ENCODE results near the gene CDK2AP2.
A peak's percentile ranks its signal among the peaks of the same experiment; 100 is the strongest.
"Not testable (repeated sequence)": the region's sequence is repeated elsewhere in the genome, so short reads cannot be mapped to it uniquely, and the experiment has no call there.

Gene CDK2AP2

DNA sequence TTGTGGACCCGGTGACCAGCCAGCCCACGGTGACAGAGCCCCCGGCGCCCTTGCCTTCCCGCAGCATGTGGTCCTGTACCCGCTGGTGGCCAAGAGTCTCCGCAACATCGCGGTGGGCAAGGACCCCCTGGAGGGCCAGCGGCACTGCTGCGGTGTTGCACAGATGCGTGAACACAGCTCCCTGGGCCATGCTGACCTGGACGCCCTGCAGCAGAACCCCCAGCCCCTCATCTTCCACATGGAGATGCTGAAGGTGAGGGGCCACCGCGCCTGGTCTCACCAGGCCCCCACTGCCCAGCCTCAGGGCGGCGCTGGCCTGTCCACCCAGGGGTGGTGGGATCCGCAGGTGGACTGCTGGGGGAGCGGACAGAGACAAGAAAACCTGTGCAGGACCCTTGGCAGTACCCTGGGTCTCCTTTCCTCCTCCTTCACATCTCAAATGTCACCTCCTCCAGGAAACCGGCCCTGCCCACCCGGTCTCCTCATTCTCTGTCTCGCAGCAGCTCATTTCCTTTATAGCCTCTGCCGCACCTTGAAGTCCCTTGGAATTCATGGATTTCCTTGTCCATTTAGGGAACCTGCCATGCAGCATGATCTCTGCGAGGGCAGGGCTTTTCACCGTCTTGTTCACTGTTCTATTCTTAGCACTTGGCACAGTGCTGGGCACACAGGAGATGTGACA is 18.6 kb downstream of the CDK2AP2 start:
- no peak for DNase-seq

DNA sequence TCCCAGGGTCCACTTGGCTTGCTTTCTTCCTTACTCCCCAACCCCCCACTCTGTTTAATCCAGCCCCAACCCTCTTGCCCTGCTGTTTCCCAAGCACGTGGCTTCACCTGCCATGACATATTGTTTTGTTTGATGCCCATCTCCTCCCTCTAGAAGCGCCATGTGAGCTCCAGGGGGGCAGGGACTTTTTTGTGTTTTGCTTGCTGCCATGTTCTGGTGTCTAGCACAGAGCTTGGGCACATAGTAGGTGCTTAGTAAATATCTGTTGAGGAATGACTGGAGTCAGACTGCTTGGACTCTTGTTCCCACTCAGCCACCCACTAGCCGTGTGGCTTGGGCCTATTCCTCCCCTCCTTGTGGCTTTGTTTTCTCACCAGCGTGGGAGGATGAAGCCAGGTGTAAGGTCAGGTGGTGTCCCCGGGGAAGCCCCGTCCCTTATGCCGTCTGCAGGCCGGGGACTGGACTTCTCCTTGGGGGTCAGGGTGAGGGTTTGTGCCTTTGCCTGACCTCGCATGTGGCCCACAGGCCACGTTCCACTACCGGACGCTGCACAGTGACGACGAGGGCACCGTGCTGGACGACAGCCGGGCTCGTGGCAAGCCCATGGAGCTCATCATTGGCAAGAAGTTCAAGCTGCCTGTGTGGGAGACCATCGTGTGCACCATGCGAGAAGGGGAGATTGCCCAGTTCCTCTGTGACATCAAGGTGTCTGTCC is 21.3 kb downstream of the CDK2AP2 start:
- no peak for DNase-seq

DNA sequence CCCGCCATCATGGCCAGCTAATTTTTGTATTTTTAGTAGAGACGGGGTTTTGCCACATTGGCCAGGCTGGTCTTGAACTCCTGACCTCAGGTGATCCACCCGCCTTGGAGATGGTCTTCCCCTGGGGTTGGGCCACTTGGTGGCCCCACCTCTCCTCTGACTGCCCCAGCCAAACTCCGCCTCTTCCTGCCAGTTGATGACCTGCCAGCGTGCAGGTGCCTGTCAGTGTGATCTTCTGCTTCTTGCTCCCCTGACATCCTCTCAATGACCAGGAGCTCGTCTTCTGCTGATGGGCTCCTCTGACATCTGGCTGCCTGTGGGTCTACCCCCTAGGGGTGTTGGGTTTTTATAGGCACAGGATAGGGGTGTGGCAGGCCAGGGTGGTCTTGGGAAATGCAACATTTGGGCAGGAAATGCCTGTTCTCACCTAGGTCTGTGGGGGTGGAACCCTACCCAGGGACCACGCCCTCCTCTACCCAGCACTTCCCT is 22.0 kb downstream of the CDK2AP2 start:
- not testable (repeated sequence) for DNase-seq

DNA sequence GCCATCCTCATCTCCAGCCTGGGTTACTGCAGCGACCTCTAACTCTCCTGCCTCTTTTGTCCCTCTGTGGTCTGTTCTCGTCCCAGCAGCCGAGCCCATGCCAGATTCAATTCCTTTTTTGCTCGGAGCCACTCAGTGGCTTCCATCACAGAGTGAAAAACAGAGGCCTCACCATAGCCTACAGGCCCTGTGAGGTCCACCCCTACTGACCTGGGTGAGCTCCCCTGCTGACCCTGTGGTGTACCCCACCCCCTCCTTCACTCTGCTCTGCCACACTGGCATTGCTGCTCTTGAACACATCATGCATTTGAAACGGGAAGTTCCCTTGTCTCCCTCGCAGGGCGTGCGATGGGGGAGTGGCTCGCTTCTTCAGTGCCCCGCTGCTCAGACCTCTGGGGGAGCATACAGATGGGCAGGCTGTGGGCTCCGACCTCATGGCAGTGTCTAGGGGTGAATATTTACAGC is 23.1 kb downstream of the CDK2AP2 start:
- no peak for DNase-seq

DNA sequence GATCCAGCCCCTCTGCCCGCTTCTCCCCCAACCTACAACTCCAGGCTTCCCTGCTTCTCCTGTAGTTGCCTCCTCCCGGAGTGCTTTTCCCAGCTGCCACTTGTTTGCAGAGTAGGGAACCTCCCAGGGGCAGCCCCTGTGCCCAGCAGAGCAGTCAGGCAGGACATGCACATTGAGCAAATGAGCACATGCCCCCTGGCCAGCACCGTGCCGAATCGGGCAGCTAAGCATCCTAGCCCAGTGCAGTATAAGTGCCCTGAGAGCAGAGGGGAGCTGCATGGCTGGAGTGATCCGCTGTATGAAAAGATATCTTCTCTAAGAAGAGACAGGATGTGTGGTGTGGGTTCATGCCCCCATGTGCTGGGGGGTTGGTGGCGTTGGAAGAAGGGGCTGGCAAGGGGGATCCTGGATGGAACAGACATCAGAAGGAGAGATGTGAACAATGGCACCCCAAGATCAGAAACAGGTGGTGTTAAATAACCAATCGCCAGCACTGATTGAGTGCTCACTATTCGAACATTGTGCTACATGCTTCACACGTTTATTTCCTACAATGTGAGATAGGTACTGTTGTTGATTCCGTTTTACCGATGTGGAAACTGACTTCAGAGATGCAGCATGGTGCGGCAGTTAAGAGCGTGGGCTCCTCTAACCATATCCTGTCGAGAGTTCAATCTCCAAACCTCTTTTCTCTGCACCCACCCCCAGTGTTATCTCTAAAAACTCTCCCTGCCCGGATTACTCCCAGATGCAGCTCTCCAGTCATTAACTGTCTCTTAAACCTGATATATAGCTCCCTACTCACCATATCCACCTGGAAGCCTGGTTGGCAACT is 23.9 kb downstream of the CDK2AP2 start:
- DNase-seq, result no peak

DNA sequence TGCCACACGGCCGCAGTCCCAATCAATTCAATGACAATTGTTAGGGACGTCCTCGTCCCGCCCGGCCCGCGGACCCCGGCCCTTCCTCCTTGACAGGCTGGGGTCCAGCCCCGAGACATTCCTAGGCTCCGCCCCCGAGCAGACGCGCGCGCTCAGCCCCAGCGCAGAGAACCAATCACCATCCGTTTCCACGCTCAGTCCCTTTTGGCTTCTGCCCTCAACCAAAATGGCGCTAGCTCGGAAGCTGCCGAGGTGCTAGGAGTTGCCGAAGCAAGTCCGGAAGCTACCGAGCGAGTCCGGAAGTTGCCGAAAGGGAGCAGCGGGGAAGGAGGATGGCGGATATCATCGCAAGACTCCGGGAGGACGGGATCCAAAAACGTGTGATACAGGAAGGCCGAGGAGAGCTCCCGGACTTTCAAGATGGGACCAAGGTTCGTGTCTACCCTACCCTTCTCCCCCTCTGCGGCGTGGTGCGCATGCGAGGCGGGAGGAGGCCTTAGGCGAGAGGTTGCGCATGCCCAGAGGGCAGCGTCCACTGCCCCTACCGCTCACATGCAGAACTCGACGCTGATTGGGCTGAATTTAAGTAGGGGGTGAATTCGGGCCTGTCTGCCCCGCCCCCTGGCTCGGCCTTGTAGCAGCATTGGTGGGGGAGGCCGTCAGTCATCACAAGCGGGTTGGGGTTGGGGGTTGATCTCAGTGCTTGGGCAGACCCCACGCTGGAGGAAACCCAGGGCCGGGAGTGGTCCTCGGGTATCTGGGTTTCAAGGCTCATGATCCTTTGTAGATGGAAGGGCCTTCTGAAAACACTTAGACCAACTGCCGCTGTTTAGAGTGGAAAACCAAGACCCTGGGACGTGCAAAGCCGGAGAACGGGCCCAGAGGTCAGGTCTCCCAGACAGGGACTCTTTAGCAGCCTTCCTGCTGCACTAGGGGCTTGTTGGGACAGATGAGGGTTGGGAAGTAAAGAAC is 24.8 kb downstream of the CDK2AP2 start, which contains the start of gene AIP:
Gene AIP (plus strand): TSS at position 200 of the 972 bp plus-strand sequence. CDS start 133 bp downstream, at position 333.
- peak; percentile 98 for DNase-seq

DNA sequence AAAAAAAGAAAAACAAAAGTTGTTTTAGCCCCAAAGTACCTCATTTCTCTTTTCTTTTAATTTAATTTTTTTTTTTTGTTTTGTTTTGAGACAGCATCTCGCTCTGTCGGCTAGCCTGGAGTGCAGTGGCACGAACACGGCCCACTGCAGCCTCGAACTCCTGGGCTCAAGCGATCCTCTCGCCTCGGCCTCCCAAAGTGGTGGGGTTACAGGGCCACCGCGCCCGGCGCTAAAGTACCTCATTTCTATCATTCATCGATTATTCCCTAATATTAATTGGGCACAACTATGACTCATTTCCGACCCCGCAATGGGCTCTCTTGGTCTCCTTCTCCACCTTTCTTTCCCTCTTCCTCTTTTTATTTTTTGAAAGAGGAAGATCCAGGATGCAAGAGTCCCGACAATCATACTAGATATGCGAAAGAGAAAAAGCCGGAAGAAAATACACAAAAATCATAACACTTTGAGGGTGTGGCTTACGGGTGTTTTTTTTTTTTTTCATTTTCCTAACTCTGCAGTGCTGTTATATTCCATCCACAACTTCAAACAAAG is 25.6 kb downstream of the CDK2AP2 start:
- no peak for DNase-seq

DNA sequence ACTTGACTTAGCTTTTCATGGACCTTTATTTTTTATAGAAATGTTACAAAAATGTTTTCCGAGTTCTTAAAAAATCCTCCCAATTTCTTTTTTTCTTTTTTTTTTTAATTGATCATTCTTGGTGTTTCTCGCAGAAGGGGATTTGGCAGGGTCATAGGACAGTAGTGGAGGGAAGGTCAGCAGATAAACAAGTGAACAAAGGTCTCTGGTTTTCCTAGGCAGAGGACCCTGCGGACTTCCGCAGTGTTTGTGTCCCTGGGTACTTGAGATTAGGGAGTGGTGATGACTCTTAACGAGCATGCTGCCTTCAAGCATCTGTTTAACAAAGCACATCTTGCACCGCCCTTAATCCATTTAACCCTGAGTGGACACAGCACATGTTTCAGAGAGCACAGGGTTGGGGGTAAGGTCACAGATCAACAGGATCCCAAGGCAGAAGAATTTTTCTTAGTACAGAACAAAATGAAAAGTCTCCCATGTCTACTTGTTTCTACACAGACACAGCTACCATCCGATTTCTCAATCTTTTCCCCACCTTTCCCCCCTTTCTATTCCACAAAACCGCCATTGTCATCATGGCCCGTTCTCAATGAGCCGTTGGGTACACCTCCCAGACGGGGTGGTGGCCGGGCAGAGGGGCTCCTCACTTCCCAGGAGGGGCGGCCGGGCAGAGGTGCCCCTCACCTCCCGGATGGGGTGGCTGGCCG is 30.5 kb downstream of the CDK2AP2 start:
- not testable (repeated sequence) for DNase-seq

DNA sequence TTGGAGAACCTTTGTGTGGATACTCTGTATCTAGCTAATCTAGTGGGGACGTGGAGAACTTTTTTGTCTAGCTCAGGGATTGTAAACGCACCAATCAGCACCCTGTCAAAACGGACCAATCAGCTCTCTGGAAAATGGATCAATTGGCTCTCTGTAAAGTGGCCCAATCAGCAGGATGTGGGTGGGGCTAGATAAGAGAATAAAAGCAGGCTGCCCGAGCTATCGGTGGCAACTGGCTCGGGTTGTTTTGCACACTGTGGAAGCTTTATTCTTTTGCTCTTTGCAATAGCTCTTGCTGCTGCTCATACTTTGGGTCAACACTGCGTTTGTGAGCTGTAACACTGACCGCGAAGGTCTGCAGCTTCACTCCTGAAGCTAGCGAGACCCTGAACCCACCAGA is 31.3 kb downstream of the CDK2AP2 start:
- DNase-seq, result not testable (repeated sequence)

DNA sequence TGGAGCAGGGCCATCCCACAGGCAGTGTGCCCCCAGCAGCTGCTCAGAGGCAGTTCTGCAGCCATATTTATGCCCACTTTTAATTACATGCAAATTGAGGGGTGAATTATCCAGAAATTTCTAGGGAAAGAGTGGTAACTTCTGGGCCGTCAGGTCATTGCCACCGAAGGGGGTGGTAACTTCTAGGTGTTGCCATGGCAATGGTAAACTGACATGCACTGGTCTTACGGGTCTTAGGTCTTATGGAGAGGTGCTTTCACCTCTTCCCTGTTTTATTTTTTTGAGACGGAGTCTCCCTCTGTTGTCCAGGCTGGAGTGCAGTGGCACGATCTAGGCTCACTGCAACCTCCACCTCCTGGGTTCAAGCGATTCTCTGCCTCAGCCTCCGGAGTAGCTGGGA is 35.1 kb downstream of the CDK2AP2 start:
- DNase-seq, result no peak

DNA sequence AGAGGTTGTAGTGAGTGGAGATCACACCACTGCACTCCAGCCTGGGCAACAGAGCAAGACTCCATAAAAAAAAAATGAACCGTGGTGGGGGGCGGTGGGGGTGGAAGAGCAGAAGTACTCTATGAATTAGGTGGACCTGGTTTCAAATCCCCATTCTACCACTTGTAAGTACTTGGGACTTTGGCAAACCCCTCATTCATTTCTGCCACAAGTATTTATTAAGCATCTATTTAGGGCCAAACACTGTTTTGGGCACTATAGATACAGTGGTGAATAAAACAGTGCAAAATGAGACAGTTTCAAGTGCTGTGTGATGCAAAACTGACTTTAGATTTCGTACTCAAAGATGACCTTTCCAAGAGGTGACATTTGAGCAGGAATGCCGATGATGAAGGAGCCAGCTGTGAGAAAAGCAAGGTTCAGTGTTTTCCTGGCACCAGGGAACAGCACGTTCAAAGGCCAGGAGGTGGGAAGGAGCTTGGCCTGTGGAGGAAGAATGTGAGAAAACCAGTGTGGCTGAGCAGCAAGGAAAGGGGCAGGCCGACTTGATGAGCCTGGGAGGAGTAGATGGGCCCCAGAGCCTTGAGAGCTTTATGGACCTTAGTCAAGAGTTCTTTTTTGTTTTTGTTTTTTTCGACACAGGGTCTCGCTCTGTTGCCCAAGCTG is 37.5 kb downstream of the CDK2AP2 start:
- no peak for DNase-seq

DNA sequence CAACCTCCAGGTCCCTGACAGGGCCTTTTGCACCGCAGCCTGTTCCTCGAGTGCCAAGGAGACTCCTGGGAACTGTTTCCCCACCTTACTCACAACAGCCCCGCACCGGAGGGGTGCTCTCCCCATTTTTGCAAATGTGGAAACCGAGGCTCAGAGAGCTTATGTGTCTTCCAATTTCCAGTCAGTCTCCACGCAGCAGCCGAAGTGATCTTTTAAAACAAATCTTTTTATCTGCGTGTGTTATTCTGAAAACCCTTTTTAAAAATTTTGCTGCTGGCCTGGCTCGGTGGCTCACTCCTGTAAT is 38.5 kb downstream of the CDK2AP2 start:
- no peak for DNase-seq

DNA sequence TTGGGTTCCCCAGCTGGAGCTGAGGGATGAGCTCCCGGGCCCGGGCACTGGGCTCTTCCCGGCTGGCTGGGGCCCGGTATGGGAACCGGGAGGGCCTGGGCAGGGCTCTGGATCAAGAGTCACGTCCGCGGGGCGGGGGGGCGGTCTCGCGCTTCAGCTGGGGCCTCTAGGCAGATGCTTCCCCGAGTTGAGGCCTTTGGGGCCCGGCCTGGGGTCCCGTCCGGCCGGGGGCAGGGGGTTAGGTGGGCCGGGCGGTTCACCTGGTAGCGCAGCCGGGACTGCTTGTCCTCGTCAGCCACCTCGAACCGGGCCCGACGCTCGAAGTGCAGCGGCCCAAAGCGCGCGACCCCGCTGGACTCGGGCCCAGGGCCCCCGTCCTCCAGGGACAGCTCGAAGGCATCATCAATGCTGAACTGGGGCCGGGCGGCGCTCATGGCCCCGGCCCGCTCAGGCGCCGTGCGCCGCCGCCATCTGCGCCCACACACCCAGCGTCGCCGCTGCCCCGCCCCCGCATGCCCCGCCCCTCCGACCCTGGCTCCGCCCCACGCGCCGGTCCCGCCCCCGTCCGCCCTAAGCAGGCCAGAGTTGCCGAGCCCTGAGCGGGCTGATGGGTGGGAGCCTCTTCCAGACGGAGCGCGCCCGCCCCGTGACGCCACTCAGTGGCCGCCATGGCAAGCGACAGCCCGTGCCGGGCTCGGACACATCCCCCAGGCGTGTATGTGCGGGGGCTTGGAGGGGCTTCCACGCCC is 39.0 kb downstream of the CDK2AP2 start, which contains the start of gene TMEM134:
Gene TMEM134 (minus strand): TSS at position 493 of the 749 bp plus-strand sequence. CDS start 59 bp downstream, at position 434.
- DNase-seq, result peak; percentile 68

DNA sequence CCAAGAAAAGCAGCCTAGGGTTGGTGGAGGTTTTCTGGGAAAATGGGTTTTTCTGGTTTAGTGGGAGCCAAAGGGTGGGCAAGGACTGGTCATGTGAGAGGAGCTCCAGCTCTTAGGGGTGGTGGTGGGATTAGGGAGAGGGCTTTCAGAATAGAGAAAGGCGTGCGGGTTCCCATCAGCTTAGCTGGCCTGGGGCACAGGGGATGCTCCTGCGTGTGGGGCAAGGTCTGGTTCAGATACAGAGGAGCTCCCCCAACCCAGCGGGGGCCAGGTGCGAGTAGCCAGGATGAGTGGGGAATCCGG is 39.6 kb downstream of the CDK2AP2 start:
- no peak for DNase-seq

DNA sequence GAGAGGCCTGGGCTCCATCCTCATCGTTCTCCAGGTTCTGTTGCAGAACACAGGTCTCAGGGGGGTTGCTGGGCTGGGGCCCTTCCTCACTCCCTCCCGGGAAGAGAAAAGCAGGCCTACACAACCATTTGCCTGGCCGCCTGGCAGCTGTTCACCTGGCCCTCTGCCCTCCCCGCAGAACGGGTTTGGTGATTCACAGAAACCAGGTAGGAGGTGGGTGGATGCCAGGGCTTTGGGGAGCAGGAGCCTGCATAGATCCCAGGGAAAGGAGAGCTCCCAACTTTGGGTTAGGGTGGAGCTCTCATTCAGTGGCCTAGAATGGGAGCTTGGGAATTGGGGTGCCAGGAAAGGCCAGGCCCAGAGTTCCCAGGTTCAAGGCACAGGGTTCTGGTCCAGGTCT is 39.9 kb downstream of the CDK2AP2 start:
- no peak for DNase-seq

DNA sequence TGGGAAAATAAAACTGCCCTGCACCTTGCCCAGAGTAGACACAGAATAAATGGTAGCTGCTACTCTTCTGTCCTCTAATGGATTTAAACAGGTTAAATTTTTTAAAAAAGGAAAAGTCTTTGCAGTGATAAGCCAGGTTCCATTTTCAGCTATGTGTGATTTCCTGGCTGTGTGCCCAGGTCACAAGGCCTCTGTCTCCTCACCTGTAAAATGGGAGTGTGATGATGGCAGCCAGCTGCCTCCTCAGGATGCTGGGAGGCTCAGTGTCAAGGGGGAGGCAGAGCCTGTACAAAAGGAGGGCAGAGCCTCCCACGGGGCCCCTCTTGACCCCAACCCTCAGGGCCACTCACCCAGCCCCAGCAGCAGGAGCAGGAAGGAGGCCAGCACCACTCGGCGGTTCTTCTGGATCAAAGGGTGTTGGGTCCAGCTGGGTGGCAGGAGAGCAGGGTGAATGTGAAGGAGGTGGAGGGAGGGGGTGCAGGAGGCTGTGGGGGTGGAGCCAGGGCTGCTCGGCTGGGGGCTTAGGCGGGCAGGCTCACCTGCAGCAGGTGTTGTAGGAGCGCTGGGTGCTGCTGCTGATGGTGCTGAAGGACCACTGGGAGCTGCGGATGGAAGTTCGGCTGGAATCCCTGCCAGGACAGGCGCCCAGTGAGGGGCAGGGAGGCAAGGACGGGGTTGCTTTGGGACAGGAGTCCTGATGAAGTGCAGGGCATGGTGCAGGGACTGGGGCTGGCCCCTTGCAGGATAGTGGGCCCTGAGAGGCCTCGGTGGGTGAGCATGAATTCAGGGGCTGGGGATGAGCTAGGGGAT is 40.8 kb downstream of the CDK2AP2 start:
- DNase-seq, result no peak

DNA sequence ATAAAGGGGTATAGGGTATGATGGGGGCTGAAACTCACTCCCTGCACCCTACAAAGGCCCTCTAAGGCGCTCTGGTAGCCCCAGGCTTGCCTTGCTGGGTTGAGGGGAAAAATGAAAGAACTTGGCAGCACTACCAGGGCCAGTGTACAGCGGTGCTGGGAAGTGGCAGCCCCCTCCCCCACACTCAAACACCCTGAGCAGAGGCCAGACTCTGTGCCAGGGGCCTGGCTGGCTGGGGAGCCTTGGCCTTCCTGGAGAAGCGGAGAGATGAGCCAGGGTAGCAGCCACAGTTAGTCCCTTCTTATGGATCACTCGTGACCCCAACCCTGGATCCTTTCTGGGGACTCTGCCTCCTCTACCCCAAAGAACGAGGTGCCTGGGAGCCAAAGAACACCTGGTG is 41.6 kb downstream of the CDK2AP2 start:
- no peak for DNase-seq

DNA sequence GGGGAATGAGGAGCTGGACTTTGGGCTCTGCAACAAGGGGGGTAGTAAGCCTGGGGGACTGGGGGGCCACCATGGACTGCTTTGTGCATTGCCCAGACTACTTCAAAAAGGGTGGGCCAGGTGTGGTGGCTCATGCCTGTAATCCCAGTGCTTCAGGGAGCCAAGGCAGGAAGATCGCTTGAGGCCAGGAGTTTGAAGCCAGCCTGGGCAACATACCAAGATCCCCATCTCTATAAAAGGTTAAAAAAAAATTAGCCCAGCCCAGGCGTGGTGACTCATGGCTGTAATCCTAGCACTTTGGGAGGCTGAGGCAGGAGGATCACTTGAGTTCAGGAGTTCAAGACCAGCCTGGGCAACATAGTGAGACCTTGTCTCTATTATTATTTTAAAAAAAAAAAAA is 42.4 kb downstream of the CDK2AP2 start:
- DNase-seq, result not testable (repeated sequence)

DNA sequence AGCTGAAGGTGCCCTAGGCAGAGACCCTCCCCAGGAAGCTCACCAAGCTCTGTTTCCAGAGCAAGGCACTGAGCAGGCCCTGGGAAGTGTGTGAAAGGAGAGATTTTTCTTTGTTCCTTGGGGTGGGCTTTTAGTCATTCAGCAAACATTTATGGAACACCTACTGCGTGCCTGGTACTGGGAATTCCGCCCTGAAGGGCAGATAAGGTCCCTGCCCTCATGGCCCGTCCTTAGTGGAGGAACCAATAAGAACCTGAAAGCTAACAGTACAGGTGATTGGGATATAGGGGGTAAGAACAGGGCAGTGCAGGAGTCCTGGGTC is 42.8 kb downstream of the CDK2AP2 start:
- DNase-seq, result no peak
